ENCODE results near the gene HCN2.

Gene HCN2

DNA sequence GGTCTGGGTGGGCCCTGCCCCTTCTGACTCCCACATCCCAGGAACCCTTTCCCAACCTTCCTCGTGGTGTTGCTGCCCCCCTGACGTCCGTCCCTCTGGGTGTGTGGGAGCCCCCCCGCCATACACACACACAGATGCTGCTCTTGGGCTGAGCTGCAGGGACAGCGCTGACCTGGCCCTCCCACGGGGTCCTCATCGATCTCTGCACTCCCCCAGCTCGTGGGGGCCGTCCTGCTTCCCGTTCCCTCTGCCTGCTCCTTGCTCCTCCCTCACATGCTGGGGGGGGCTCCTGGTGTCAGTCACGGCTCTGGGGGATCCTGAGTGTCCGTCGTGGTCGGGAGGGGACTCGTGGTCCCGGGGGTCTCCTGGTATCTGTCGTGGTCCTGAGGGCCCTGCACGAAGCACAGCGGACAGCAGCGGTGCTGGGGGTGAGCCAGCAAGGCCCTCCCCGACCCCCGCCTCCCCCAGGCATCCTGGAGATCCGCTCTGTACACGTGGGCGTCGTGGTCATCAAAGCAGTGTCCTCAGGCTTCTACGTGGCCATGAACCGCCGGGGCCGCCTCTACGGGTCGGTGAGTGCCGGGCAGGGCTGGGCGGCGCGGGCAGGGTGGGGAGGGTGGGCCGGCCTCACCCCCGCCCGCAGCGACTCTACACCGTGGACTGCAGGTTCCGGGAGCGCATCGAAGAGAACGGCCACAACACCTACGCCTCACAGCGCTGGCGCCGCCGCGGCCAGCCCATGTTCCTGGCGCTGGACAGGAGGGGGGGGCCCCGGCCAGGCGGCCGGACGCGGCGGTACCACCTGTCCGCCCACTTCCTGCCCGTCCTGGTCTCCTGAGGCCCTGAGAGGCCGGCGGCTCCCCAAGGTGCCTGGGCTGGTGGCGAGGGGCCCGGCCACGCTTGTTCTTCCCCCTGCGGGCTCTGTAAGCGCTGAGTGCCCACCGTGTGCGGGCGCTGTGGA lies 53.4 kb downstream of the HCN2 start:
- no peak for DNase-seq

DNA sequence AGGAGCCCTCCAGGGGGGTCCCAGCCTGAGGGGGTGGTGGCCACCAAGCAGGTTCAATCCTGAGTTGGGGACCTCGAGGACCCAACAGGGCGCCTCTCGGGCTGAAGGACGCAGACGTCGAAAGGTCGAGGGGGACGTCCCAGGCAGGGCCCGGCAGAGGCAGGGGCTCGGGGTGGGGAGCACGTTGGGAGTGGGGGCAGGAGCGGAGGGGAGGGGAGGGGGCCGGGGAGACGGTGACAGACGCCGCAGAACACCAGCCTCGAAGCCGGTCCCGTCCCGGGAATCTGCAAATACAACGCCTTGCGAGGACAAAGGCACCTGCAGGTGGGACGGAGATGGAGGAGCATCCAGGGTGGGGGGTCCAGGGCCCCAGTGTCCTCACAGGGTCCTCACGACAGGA lies 54.1 kb downstream of the HCN2 start:
- DNase-seq, result no peak

- DNase-seq, result no peak
Observed at GRCh38 chr19:644363-644762, 54.7 kb downstream of the HCN2 start.

DNA sequence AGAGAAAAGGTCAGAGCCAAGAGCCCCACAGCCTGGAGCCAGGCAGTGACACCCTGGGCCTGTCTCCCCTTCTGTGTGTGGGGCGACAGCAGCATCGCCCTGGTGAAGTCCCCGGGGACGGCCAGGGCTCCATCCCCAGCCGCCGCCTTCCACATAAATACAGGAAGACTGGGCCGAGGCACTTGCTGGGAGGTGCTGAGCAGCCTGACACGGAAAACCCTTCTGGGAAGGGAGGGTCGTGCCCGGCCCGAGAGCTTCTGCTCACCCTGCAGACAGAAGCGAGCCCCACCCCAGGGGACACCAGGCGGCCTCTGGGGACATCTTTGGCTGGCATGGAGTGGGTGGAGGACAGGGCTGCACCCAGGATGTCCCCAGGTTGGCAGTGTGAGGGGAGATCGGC lies 55.1 kb downstream of the HCN2 start:
- DNase-seq, result no peak

DNA sequence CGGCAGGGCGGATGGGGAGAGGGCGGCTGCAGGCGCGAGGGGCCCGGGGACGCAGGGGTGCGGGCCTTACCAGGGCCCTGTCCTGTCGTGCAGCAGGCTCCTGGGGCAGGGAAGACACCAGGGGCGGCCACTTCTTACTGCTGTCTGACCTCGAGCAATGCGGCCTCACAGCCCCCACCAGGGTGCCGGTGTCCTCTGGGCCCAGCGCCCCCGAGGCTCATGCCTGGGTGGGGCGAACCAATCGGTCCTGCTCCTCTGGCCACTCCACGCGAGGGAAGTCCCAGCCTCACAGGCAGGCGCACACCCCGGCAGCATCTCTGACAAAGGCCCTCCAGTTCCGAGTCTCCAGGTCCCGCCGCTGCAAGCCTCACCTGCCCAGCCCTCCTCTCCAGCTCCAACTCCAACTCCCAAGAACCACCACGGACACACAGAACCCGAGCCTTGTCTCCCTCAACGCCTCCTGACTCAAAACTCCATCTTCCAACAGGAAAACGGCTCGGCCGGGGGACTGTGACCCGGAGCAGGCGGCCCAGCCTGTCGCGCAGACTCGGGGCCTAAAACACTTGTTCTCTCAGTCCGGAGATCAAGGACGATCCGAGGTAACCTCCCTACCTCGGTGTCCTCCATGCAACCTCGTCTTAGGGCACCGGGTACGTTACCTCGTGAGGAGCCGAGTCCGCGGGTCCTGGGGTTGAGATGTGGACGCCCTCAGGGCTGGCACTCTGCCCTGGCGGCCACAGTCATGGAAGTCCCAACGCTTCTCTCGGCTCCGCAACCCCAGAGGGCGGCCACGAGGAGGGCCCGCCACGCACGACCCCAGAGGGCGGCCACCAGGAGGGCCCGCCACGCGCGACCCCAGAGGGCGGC lies 56.5 kb downstream of the HCN2 start:
- DNase-seq, result no peak

DNA sequence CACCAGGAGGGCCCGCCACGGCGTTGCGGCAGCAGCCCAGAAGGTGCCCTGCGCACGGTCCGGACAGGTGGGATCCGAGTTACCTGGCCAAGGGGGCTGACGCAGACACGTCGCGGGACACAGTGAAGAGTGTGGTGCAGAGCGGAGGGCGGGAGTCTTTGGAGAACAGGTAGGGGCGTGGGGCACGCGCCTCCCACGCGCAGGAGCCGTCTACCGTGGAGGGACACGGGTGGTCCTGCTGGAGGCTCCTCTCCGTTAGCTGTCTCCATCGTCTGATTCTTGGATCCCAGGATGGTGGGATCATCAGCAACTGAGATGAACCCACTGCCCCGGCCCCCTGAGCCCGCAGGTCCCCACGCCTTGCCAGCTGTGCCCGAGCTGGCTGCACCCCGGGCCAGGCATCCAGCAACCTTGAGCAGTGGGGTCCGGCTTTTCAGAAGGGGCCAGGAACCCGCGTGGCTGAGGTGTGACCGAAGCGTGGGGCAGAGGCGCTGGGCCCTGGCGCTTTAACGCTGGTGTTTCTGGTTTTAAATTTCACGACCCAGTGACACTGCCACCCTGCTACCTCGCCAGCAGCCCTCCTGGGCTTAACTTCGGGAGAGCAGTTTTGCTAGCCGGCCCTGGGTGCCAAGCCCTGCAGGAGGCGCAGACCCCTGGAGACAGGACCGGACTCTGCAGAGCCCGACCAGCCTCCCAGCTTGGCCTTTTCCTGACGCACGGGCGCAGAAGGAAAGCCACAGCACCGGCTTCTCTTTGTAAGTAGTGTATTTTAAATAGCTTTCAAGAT lies 57.3 kb downstream of the HCN2 start:
- DNase-seq, result no peak

DNA sequence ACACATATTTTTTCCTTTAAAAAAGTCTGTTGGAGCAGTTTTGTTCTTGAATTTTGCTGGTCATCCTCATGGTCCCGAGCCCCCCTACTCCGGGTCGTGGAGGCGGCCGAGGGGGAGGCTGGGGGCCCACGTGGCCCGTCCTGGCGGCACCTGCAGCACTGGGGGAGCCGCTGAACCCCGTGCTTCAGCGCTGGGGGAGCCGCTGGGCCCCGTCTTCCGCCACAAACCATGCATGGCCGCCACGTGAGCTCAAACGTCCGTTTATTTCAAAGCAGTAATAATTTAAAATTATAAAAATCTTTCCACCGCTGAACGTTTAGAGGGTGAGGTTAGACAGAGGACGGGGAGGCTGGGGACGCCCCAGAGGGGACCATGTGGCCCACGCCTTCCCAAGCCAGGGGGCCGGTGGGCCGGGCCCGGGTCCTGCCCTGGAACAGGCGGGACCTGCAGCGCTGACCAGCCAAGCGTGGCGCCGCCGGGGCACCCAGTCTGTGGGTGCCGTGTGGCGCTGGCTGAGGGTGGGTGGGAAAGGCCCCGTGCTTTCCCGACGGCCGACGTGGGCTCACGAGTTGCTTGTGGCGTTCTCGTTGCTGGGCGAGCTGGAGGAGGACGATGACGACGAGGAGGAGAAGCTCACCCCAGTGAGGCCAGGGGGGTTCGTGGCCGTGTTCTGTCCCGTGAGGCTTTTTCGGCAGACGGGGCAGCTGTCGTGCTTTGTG lies 58.0 kb downstream of the HCN2 start:
- no peak for DNase-seq

DNA sequence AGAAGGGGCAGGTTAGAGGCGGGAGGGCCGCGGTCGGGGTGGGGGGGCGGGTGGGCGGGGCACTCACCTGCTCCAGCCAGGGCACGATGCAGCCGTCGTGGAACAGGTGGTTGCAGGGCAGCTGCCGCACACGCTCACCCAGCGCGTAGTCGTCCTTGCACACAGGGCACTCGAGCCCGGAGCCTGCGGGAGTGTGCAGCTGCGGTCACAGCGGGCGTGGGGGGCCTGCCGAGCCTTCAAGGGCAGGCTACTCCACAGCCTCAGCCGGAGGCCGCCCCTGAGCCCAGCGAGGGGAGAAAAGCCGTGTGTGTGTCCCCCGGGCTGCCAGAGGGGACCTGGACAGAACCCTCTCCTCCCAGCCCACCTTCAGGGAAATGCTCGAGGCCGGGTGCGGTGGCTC lies 58.6 kb downstream of the HCN2 start:
- DNase-seq, result no peak

DNA sequence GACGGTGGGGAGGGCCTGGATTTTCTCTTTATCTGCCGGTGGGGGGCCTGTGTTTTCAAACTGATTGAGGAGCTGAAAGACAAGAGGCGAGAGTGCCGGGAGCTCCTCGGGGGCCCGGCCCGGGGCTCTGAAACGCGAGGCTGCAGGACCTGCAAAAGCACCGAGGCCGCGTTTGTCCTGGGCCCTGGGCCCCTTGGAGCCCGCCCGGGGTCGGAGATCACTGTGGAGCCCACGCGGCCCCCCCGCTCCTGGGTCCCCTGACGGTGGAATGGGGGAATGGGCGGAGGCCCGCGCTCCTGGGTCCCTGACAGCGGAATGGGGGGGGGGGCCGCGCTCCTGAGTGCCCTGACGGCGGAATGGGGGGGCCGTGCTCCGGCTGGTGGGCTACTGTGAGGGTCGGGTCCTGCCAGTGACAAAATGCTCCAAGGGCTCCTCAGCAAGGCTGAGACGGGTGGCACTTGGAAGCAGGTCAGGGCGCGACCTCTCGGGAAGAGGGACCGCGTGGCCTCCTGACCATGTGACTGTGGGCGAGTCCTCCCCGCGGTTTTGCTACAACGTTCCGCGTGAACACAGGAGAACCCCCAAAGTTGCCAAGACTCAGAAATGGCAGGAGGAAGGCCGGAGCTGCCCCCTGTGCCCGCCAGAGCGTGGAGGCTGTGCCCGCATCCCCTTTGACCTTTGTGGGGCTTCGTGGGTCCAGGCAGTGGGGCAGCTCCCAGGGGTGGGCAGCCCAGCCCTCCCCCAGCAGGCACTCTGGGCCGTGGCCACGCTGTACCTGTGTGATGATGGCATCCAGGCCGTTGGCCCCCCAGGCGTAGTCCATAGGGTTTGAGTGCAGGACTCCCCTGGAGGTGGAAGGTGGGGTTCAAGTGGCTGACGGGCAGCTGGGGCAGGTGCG lies 59.5 kb downstream of the HCN2 start:
- no peak for DNase-seq

DNA sequence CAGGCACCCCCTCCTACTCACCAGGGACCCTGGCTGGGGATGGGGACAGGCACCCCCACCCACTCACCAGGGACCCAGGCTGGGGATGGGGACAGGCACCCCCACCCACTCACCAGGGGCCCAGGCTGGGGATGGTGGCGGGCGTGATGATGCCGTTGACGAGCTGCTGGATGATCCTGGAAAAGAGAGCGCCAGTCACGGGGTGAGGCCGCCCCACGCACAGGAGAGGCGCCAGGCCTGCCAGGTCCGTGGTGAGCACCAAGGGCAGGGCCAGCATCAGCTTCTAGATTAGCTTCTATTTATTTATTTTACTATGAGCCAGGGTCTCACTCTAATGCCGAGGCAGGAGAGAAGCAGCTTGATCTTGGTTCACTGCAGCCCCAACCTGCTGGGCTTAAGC lies 60.4 kb downstream of the HCN2 start:
- no peak for DNase-seq

- DNase-seq, result no peak
Observed at GRCh38 chr19:651114-651818, 61.6 kb downstream of the HCN2 start.

GRCh38 chr19:651991-652390 lies 62.3 kb downstream of the HCN2 start:
- DNase-seq, result no peak

GRCh38 chr19:652467-653389 lies 63.0 kb downstream of the HCN2 start:
- DNase-seq, result no peak

DNA sequence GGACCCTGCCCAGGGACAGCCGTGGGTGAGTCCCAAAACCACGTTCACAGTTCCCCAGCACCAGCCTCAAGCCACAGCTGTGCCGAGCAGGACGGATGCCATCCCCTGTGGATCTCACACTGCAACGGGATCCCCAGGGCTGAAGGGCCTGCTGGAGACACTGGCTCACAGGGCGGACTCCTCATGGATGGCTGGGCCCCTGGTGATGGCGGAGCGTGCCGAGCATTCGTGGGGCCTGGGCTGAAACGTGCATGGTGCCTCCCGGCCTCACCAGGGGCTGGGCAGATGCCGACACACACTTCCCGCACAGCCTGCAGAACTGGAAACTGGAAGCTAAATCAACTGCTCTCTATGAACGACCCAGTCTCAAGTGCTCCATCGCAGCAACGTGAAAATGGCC lies 63.7 kb downstream of the HCN2 start:
- DNase-seq, result no peak

- DNase-seq, result no peak
Observed at GRCh38 chr19:655691-656090, 66.0 kb downstream of the HCN2 start.

DNA sequence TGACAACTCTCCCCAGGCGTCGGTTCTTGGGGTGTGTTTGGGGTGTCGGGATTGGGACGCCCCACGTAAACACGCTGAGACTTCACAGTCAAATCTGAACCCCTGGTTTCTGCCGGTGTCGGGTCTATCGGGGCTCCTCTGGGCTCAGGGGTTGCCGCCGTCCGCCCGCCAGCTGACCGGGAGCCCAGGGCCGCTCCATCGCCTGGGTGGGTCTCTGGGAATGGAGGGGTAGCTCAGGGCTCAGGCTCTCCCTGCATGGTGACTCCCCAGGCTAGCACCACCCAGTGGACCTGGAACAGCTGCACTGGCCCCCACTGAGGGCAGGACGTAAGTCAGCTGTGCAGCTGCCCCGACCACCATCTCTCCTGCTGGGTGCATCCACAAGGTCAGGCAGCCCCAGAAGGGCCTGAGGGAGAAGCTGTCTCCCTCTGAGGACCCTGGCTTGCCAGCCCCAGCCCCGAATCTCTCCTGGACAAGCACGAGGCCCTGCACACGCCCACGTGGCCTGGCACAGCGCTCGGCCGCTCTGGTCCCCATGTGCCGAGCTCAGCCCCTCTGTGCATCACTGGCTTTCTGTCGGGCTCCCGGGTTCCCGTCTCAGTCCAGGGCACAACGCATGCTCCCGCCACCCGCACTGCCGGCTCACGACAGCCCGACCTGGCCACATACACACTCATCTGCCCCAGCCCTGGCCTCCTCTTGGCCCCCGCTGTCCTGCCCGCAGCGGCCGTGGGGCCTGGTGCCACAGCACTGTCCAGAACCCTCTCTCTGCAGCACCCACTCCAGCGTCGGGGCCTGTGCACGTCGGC lies 67.3 kb downstream of the HCN2 start:
- DNase-seq, result no peak

GRCh38 chr19:657611-658010 lies 67.9 kb downstream of the HCN2 start:
- DNase-seq, result no peak

DNA sequence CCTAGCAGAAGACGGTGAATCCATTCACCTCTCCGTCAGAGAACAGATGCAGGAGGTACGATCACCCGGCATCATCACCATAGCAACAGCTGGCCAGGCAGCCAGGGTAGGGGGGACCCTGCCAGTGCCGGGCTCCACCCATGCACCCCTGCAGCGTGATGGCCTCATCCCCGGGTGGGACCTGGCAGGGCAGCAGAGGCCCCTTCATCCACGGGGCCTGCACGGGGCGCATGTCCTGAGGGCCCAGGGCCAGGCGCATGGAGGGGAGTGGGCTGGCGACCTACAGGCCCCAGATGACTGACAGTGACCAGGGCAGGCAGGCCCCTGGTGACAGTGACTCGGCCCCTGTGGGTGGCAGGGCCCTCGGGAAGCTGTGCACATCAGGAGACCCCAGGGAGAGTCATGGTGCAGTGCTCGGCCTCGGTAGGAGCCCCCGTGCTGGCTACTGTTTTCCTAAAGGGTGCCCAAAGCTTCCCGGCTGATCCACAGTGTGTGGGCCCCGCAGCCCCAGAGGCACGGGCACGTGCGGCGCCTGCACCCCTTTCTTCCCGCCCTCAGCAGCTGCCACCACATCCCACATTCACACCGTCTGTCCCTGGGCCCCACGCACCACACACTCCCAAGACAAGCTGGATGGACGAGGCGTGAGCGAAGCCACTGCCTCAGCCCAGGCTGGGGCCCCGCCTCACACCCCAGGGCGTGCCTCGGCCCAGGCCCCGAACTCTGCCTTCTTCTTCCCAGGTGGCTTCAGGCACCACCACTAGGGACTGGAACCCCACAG lies 68.6 kb downstream of the HCN2 start:
- DNase-seq, result no peak

Measured in NCI-H1417 (cell line).